NCI-H2227 (cell line): ENCODE data around the gene MRPS6.

Experiments used
- DNase-seq: peaks from one replicate; lab custom pipeline; 2025; ENCODE audit not compliant: unreplicated experiment; lab: John Stamatoyannopoulos, UW

MRPS6 gene

DNA sequence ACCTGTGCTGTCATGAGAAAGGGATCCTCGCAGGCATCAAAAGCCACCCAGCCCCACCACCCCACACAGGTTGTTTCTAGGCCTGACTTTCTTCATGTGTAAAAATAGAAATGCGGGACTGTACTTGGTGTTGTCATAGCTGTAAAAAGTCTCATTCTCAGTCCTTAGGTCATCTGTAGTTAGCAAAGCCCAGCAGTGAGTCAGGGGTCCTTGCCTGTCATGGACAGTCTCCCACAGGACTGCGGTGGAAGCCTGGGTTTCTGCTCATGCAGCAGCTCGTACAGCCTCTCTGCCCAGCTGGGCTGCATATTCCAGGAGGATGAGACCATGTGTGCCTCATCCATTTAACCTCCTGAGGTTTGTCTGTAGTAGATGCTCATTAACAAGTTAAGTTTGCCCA is 58.2 kb downstream of the MRPS6 start:
- no peak for DNase-seq

GRCh38 chr21:34132202-34132601 is 58.8 kb downstream of the MRPS6 start:
- no peak for DNase-seq

DNA sequence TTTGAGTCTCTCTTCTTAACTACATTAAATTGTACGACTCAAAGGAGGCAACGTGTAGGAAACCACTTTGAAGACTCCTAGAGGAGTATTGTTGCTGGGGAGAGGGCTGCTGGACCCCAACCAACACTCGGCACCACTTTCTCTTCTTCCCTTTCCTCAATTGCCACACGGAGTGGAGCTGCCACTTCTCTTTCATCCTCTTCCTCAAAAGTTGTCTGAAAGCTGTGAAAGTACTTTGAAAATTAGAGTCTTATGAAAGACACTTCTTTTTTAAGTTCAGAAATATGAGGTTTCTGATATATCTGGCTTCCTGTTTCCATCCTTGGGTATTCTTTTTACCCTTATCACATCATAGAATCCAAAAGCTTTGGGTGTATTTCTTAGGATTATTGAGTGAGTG is 59.5 kb downstream of the MRPS6 start:
- no peak for DNase-seq

- DNase-seq, result no peak
Observed at GRCh38 chr21:34133392-34133791, 60.0 kb downstream of the MRPS6 start.

DNA sequence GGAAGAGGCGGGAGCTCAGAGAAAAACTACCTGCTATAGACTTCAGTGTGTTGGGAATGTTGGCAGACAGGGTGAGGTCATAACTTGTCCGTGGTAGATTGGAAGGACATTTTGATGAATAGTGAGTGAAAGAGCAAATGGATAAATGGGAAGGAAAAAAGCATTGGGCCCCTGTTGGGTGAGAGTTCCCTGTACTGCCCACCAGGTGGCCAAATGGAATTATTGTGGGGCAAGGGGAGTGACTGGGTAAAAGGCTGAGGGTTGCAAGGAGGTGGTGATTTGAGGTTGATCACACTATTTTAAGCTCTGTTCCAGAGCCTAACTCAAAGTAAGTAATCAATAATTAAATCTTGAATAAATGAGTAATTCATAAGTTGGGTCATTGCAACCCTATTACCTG is 60.4 kb downstream of the MRPS6 start:
- no peak for DNase-seq

DNA sequence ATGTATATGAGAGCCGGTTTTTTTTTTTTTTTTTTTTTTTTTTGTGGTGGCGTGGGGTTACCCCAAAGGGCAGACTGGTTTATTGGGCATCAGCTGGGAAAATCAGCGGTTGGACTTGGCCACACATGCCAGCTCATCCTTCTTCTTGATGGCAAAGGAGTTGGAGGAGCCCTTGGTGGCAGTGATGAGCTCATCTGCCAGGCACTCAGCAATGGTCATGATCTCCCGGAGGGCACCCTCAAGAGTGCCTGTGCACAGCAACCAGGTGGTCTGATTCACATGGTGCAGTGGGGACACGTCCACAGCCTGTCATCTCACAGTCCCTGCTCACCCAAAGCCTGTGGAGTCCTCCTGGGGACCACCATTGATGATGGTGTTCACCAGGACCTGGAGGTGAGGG is 62.0 kb downstream of the MRPS6 start:
- no peak for DNase-seq

DNA sequence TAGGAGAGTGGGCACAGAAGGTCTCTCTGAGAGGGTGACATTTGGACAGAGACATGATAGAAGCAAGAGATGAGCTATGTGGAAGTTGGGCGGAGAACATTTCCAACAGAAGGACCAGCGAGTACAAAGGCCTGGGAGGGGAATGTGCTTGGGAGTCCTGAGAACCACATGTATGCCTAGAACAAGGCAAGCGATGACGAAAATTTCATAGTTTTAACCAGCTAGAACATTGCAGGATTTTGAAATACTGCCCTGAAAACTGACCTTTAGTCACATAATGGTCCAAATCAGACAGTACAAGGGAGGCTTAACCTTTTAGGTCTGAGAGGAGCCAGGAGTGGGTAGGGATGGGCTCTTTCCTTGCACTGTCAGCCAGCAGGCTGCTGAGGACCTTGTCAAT is 68.0 kb downstream of the MRPS6 start:
- no peak for DNase-seq

DNA sequence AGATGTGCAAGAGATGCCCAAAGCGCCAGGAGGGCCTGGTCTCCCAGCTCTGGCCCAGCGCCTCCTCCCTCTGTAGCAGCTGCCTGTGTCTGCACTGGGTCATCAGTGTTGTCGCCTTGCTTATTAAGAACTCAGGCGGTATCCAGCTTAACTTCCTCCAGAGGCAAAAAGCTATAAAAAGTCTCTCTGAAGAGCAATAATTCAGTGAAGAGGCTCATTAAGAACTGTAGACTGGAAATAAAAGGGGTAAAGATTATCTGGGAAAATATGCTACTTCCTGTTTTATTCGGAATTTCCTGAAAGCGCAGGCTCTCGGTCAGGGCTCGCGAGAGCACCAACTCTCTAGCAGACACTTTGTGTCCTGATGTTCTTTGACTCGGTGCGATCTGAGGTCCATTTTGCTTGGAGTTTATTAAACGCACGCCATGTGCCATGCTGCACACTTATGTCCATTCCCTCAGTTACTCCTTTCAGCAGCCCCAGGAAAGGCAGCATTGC is 70.4 kb downstream of the MRPS6 start:
- no peak for DNase-seq

DNA sequence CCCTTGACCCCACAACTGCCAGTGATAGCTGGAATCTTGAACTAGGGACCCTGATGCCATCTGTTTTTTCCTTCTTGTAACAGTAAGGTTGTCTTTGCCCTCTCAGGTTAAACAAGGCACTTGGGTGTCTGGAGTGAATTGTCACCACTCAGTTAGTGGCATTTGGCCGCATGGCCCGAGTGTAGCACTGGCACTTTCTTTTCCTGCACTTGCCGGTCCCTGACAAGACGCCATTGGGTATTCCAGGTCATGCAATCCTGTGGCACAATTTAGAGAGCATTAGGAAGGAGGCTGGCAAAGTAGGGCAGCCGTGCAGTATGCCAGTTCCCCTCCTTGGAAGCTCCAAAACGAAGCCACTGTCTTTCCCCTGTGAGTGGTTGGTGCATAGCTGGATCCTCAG is 70.8 kb downstream of the MRPS6 start:
- no peak for DNase-seq

DNA sequence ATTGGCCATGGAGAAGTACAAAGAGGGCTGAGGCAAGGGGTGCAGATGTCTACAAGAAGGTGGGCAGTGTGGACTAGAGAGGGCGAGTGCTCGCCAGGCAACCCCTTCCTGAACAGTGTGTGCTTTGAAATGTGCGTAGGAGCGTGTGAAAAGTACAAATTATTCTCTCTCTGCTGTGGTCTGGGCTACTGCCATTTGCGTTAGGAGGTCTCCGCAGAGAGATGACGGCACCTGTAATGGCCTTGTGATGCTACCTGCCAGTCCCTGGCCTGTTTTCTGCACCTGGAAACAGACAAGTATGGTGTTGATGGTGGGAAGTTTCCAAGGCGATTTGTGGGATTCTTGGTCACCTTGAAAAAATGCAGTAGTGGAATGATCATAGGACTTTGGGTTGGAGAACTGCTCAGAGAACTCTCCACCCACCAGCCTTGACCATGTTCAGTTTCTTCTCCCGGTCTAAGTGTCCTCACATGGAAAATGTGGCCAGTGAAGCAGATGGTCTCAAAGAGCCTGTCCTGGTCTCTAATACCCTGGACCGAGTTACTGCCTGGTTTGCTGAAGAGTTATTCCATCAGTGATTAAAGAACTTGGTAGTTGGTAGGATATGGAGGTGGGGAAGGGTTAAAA is 74.5 kb downstream of the MRPS6 start:
- no peak for DNase-seq

DNA sequence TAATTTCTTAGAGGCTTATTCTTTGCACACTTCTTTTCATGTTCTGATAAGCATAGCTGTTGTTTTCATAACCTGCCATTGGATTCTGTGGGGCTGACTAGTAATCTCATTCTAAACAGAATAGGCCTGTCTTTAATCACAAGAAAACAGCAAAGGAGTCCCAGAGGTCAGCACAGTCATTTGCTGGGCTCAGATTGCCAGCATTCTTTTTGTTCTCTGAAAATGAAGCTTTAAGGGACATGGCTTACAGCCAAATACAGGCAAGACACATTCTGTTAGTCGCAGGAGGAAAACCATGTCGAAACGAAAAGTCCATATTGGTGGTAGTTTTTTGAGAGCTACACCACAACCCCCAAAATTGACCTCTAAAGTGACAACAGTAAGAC is 75.0 kb downstream of the MRPS6 start:
- DNase-seq, result no peak

DNA sequence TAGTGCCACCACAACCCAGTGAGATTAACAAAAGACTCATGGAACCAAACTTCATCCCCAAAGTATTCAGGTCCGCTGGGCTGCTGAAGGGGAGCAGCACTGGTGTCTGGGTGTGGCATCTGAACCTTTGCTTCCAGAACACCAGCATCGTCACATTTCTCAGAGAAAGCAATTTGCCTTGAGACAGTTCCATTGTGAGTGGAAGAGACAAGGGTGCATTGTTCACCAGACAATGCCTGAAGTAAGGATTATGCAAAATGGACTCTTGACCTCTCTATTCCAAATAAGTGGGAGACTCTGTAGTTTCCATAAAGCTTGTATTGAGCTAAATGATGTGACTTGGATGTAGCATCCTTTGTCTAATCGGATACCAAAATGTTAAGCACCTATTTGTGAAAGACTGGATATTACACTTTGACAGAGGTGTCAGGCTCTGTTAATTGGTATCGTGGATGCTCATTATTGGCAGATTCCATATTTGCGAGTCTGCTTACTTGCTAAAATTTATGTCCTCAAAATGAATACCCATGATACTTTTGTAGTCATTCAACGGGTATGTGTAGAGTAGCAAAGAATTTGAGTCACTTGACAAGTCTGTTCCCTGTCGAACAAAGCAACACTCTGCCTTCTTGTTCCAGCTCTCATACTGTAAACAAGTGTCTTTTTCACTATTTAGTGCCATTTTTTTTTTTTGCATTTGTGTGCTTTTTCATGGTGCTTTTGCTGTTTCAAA is 75.6 kb downstream of the MRPS6 start:
- DNase-seq, result no peak

DNA sequence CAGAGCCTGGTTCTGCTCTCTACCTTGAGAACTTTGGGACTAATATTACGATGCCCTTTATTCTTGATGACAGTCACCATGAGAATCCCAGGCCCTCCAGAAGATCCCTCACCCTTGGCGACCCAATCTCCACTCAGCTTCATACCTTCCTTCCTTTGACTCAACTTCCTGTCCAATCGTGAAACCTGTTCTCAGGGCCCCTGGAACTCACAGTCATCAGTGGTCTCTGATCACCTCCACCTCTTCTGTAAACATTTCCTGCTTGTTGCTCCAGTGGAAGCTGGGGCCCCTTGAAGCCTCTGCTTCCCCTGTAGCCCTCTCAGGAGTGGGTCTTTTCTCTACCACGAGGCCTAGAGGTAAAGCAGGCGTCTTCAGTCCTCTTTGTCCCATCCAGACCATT is 79.1 kb downstream of the MRPS6 start:
- no peak for DNase-seq

GRCh38 chr21:34154878-34155277 is 81.5 kb downstream of the MRPS6 start:
- no peak for DNase-seq

DNA sequence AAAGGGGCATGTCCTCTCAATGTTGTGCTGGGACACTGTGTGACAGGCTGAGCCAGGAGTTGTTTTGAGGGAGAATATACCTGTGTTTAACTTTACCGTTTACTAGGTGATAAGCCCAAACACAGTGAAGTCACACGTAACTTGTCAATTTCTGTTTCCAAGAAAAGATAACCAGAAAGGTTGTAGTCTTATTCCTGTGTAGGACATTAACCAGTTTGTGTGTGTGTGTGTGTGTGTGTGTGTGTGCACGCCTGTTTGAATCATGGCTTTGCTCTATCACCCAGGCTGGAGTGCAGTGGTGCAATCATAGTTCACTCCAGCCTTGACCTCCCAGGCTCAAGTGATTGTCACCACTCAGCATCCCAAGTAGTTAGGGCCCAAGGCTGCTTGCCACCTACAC is 83.6 kb downstream of the MRPS6 start:
- DNase-seq, result no peak

DNA sequence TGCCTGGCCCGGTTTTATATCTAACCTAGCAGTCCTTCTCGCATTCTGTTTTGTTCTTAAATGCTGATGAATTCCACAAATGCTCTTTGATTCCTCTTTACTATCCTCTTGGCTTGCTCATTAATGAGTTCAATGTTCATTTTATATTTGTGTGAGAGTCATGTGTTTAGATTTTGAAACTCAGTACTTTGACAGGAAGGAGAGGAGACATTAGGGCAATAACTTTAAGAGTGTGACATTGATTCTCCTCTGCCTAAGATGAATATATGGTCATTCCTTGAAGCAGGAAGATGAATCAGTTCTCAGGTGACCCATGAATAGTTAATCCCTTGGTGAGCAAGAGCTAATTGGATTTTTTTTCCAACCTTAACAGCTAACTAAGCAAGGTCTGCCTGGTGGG is 84.1 kb downstream of the MRPS6 start:
- no peak for DNase-seq

DNA sequence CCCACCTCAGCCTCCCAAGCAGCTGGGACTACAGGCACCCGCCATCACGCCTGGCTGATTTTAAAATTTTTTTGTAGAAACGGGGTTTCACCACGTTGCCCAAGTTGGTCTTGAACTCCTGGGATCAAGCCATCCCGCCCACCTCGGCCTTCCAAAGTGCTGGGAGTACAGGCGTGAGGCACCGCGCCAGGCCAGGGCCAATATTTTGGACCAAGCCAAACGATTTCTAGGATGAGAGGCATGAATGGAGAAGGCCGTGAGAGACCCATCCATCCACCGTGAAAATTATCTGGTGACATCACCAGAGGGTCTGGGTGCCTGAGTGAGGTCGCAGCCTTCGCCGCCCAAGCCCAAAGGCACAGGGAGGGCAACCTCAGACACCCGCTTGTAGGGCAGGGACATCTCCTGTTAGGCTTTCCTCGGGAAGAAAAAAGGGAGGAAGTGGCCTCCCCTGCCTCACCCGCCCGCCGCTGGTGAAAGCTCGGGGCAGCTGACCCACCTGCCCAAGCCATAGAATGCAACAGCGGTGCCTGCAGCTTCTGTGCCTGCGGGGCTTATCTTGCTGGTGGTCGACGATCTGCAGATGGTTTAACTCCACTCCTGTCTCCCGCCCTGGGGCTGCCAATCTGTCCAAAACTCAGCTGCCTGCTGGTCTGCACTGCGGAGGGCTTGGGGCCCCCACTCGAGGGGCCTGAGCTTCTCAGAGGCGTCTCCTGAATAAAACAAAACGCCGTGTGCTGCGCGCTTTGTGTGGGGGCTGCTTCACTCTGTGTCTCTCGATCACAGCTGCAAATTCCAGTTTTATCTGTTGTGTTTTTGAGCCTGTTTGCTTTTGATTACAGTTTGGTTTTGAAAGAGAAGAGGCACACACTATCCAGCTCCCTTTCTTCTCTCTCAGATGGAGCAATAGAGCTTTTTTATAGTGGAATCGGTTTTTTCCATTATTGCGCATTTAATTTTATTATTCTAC is 85.8 kb downstream of the MRPS6 start:
- DNase-seq, result no peak

- DNase-seq, result no peak
Observed at GRCh38 chr21:34166468-34166867, 93.1 kb downstream of the MRPS6 start.

- no peak for DNase-seq
Observed at GRCh38 chr21:34170886-34171285, 97.5 kb downstream of the MRPS6 start.

DNA sequence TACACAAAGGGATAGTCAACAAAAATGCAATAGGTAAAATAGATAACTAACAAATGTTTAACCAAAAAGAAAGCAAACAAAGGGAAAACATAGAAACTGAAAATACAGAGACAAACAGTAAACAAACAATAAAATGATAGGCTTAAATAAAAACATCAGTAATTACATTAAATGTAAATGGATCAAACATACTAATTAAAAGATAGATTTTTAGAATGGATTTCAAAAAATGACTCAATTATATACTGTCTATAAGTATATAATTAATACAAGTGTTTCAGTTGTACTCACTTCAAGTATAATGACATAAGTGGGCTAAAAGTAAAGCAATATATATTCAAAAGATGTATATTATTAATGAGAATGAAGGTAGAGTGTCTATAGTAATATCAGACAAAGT is 101.1 kb downstream of the MRPS6 start:
- no peak for DNase-seq

- DNase-seq, result no peak
Observed at GRCh38 chr21:34176448-34176847, 103.1 kb downstream of the MRPS6 start.
